Stimulated activated CD4-positive, alpha-beta T cell treated with anti-CD3 and anti-CD28 coated beads, Interleukin-2, amount 100 ng/mL, for 4 hours (primary cell): ENCODE results near the gene TRIM26.
A peak's percentile ranks its signal among the peaks of the same experiment; 100 is the strongest.
"Not testable (repeated sequence)": the region's sequence is repeated elsewhere in the genome, so short reads cannot be mapped to it uniquely, and the experiment has no call there.

ENCODE experiments used
- DNase-seq: peaks from one replicate; pipeline ENCODE4 v3.0.0-alpha.2; 2020; ENCODE audit warnings: low read depth

Gene TRIM26

DNA sequence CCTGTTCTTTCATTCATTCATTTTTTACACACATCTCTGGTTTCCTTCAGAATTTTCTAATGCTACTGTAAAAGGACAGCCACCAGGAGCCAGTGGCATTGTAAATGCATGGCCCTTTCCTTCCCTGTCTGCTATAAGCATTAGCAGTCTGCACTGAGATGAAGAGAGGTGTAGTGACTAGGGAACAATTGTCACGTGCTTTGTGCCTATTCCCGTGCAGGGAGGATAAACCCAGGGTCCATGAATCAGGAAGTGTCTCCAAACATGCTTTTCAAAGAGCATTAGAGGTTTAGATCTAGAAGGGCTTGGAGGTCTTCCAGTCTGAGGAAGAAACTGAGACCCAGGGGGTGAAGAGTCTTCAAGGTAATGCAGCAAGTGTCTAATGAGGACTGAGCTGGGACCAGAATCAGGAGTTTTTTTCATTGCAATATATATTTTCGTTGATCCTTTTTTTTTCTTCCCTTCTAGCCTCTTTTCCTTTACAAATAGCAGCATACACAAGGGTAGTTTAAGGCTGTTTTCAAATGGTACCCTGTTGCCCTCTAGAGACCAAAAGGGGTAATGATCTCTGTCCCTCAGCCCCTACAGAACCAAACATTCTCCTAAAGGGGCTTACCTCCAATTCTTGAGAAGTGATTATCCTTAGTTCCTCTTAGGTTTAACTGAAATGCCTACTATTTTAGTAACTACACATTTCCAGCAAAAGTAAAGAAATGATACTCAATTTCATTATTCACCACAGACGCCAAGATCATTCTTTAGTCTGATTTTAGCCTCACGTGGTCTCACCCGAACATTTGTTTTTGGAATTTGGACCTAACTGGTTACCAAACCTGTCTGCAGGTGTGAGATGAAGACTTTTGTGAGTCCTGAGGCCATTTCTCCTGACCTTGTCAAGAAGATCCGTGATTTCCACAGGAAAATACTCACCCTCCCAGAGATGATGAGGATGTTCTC, 43.3 kb downstream of the TRIM26 start:
- DNase-seq = no peak

DNA sequence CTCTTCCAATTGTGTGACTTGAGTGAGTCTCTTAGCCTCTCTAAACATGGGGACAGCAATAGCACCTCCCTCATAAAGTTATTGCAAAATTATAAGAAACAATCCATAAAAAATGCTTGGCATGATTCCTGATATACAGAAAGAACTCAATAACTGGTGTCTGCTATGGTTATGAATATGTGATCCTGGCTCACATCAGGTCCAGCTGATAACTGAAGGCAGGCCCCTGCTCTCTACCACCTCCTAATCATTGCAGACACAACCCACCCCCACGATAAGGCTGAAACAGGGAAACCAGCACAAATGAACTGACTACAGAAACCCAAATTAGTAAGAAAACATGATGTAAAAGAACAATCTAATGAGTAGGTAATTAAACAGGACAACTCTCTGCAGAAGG, 44.5 kb downstream of the TRIM26 start:
- no peak for DNase-seq

DNA sequence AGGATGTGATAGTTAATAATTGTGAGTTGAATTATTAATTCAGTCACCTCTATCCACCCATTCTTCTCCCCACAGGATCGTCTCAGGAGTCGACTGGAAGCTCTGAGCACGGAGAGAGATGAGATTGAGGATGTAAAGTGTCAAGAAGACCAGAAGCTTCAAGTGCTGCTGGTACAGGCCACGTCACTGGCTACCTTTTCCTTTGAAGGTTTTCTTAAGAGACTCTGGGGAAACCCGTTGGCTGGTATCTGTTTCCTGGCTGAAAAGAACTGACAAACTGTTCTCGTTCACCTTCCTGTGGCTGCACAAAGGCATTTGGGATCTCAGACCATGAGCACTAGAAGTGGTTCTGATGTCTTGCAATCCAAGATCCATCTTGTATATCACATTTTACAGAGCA, 46.1 kb downstream of the TRIM26 start:
- DNase-seq = no peak

DNA sequence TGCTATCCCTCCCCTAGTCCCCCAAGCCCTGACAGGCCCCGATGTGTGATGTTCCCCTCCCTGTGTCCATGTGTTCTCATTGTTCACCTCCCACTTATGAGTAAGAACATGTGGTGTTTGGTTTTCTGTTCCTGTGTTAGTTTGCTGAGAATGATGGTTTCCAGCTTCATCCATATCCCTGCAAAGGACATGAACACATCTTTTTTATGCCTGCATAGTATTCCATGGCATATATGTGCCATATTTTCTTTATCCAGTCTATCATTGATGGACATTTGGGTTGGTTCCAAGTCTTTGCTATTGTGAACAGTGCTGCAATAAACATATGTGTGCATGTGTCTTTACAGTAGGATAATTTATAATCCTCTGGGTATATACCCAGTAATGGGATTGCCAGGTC, 48.0 kb downstream of the TRIM26 start:
- DNase-seq = not testable (repeated sequence)

DNA sequence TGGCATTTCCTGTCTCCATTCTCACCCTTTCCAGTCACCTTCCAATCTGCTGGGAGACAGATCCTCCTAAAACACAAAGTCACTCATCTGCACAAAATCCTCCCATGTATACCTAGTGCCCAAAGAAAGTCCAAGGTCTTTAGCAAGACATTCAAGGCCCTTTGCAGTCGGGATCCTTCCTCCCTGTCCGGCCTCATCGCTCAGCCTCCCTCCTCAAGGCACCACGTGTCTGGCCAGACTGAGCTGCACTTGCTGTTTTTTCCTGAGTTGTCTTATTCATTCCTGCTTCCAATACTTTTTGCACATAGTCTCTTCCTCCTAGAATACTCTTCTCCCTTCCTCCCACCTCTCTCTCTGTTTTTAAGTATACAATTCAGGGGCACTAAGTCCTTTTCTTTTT, 48.5 kb downstream of the TRIM26 start:
- no peak for DNase-seq

DNA sequence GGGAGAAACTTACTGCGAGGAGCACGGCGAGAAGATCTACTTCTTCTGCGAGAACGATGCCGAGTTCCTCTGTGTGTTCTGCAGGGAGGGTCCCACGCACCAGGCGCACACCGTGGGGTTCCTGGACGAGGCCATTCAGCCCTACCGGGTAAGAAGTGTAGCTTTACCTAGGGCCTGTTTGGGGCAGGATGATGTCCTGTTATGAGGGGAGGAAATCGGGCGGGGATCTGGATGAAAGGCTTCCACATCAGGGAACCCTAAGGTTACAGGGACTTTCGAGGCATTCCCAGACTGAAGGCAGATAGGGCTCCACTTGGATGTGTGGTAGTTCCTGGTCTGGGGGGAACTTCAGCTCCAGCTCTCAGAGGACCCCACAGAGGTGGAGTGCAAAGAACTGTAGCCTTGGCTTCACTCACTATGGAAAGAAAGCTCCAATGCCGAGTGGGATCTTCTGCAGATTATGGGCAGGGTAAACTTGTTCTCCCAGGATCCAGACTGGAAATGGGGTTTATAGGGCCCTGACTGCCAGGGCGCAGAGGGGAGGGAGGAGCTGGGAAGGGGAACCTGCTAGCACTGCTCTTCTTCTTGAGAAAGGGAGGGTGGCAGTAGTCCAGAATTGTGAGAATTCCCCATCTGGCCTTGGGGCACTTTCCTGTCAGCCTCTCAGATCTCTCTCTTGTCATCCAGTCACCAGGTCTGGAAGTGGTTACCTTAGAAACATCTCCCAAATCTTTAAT, 49.1 kb downstream of the TRIM26 start:
- DNase-seq = no peak

DNA sequence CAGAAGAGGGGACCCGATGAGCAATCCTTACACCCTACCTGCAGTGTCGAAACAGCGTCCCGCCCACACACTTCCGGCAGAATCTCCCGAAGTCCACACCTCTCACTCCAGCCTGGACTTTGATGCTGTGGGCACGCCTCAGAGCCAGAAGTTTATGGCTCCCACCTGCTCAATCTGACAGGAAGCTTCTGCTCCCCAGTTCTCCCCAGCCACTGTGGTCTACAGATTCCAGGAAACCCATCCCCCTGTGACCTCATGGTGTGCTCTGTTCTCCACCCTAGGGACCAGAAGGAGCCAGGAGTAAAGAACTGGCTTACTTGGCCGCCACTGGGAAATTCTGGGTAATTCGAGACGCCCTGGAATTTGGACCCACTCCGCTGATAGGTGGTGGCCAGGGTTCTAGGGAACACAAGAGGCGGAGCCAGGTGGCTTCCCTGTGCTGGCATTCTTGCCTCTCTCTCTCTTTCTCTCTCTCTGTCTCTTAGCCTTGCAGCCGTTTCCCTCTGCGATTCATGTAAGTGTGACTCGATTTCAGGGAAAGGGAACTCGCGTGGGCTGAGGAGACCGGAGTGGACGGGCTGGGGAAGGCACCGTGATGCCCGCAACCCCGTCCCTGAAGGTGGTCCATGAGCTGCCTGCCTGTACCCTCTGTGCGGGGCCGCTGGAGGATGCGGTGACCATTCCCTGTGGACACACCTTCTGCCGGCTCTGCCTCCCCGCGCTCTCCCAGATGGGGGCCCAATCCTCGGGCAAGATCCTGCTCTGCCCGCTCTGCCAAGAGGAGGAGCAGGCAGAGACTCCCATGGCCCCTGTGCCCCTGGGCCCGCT, 49.9 kb downstream of the TRIM26 start, which contains the start of gene TRIM15:
TRIM15 (plus strand) TSS at position 457 of the 828 bp plus-strand sequence; CDS start at position 596, 139 bp downstream.
- peak; percentile 10 for DNase-seq

DNA sequence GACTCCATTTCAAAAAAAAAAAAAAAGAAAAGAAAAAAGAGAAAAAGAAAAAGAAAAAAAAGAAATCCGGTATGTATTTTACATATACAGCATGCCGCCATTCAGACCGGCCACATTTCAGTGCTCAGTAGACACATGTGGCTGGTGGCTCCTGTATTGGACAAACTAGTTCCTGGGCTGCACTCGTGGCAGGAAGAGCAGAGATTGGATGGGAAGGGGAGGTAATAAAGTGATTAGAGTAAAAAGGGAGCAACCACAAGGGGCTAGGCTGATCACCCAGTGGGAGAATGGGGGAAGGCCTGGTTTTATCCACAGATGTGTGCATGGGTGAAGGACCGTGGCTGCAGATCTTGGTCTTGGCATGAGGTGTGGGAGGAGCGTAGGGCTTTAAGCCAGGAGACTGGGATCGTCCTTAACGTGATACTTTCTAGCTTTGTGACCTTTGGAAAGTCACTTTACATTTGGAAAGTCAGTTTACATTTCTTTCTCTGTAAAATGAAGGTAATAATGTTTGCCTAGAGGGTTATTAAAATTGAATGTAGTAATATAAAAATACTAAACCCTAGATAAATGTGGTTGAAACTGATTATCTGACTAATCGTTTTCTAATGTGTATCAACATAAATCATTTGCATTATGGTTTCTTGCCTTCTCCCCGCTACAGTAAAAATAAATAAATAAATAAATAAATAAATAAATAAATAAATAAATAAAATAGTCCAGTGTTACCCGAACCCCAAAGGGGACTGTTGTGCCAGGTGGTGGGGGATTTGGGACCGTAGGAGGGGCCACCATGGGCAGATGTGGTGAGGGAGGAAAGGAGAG, 50.7 kb downstream of the TRIM26 start:
- no peak for DNase-seq

DNA sequence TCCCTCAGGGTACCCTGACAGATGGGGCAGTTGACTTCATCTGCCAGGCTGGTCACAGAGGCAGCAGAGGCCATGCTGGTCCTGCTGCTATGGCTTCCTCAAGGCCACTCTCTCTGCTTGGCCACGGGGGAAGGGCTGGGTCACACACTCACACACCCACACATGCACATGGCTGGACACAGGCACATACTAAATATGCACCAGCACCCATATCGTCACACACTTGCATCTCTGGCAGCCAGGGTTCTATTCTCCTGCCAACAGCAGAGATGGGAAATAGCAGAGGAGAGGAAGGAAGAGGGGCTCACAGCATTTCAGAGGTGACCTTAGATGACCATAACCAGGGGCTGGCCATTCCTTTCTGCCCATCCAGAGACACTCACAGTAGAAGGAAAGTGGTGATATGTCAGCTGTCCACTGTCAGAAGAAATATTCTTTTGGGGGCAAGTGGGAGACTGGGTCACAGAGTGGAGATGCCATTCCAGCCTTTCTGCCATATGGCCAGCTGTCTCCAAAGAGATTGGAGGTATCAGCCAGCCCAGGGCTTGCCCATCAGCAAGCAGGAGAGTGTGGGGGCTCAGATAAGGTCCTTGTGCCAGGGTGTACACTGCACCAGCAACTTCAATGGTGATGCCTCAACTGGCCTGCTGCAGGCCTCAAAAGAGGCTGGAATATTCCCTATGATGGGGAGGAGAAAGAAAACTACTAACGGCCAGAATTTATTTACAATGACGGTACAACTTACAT, 52.2 kb downstream of the TRIM26 start, which contains the start of gene TRIM10:
TRIM10 (minus strand) TSS at position 427 of the 747 bp plus-strand sequence; CDS start at position 74, 353 bp downstream.
- DNase-seq = no peak

DNA sequence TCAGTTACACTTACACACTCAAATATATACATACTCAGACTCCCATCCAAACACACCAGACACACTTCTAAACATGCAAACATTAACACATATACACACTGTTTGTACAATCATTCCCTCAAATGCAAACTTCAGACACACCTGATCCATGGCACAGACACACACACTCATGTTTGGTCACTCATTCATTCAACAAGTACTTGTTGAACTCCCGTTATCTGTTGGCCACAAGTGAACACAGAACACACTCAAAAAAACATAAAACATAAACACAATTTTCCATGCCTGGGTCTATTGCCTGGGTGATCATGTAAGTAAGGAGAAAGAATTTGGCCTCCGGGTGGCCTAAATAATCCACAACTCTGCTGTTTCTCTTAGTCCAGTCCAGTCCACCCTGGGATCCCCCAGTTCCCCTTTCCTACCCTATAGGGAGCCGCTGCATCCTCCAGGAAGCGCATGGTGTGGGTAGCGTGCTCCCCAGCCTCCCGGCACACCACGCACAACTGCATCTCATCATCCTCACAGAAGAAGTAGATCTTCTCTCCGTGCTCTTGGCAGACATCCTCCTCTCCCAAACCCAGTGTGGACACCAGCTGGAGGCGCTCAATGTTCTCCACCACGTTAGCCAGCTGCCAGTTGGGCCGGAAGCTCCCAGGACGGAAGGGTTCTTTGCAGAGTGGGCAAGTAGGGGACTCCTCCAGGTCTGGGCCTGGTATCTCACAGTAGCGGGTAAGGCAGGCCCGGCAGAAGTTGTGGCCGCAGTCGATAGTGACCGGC, 53.0 kb downstream of the TRIM26 start:
- no peak for DNase-seq

DNA sequence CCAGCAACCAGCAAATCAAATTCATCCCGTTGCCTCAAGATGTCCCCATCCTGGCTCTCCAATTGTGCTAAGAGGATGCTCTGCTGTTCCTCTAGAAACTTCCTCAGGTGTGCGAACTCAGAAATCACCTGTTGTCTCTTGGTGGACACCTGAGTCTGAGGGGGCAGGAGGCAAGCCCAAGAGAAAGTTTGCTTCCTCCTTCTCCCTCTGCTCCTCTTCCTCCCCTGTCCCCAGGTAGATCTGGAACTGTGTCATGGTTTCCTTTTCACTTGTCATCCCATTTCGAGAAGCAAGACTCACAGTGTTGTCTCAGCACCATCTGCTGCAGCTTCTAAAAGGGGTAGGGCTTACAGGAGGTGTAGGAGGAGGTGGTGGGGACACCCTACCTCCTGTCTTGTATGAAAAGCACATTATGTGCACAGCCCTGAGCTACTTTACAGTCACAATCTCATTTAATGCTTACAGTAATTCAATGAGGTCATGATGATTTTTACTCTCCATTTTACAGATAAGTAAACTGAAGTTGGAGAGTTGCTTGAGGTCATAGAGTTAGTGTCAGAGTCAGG, 54.6 kb downstream of the TRIM26 start:
- no peak for DNase-seq

DNA sequence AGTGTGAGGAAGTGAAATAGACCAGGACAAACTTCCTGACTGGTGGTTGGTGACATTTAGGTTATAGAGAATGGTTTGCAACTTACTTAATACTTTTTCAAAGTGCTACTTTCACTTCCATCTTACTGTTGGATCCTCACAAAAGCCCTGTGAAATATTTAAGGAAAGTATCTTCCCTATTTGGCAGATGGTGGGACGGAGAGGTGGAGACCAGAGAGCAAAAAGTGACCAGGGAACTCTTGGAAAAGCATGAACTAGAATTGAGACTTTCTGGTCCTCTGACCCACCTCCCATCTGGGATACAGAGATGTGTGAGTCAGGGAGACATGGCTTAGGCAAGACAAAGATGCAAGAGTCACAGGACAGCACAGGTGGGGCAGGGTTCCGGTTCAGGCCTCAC, 55.2 kb downstream of the TRIM26 start:
- no peak for DNase-seq

DNA sequence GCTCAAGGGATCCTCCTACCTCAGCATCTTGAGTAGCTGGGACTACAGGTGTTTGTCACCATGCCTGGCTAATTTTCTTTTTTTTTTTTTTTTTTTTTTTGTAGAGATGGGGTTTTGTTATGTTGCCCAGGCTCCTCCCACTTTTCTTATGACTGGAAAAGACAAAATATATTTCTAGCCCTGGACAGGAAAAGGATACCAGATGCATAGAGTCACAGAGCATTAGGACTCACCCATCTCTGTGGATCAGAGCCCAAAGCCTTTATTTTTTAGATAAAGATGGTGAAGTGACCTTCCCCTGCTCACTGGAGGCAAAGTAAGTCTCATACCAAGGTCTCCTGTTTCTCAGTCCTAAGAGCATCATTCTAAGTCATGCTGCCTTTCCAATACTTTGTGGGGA, 55.6 kb downstream of the TRIM26 start:
- DNase-seq = no peak

DNA sequence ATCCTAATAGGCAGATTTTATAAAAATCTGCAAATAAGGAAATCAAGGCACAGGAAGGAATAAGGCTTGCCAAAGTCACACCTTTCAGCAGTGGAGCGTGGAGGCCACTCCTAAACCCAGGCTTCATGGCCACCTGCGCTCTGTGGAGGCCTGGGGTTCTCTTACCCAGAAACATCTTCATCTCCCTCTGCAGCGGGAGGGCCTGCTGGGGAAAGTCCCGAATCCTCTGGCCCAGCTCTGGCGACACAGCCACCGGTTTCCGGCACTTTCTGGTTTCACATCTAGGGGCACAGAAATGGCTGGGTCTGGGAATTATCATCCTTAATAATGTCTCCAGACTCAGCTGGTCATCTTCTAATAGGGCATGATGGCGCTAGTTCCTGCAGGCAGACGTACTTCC, 56.4 kb downstream of the TRIM26 start:
- DNase-seq = no peak

DNA sequence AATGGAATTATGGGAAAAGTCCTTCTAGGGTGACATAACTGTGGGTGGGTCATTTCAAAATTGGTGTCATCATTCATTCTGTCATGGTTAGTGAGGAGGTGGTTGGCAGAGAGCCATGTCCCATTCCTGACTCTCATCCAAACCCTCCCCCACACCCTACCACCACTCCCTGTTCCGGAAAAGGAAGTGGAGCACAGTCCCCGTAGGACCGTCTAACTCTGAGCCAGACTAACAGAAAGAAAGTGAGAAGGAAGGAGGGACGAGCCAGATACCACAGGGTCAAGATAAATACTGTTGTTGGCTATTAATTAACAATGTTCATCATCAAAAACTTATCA, 57.0 kb downstream of the TRIM26 start:
- no peak for DNase-seq

DNA sequence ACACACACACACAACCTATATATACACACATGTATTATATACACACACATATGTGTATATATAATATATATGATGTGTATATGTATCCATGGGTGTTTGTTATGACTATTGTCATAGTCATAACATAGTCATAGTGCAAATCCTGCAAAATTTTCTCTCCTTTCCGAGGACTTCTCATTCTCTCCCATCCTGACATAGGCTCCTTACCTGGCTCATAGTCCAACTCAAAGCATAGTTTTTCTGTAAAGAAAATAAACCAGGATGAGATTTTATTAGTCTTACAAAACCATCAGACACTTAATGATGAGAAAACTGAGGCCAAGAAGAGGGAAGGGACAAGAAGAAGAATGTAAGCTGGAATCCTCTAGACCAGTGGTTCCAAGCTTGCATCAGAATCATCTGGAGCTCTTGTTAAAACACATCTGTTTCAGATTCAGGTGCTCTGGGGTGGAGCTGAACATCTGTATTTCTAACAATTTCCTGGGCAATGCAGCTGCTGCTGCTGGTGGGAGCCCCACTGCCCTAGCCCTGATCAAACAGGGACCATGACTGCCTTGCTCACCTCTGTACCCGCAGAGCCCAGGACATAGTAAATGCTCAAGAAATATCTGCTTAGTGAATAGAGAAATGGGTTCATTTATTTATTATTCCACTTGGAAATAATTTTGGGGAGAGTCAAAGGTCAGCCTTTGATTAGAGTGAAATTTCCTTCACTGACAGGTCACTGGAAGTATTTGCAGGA, 57.5 kb downstream of the TRIM26 start:
- DNase-seq = no peak

DNA sequence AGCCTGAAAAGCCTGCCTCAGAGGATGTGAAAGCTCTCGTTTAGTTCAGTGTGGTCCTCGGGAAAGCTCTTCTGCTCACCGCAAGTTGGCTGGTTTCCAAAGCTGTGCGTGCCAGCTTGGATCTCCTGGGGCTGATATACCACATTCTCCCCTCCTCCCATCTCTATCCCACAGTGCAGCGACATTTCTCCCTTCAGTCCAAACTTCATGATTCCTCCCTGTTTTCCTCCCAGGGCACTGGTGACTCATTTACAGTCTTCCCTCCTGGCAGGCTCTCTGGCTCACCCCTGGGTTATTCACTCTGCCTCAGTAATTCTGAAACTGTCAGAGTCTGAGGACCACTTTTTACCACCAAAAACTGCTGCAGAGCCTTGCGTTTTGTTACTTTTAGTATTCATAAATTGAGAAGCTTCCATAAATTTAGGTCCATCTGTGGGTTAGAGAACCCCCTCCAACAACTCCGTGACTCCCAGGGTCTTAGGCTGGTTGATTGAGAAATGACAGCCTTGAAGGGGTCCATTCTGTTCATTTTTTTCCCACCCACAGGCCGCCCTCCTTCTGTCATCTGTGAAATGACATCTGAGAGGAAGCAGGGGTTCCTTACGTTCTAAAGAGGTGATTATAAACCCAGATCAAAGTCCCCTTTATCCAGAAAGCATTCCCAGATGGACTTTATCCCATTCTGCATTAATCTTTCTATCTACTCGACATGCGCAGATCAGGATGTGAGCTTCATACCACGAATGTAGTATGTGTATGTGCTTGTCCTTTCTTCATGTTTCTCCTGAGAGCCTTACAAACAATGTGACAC, 58.3 kb downstream of the TRIM26 start:
- no peak for DNase-seq

DNA sequence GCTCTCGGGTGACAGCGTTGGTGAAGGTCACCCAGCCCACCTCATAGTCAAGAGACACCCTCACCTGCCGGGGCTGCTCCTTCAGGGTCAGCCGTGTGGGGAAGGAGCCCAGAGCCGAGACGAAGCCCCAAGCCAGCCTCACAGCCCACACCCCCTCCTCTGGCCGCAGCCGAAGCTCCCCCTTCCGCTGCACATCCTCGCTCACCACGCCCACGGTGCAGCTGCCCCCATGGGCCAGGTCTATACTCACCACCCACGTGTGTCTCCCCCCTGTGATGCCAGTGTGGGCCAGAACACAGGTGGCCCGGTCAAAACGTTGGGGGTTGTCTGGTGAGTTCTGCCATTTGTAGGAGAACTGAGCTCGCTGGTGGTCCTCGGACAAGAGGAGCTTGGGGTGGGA, 59.1 kb downstream of the TRIM26 start:
- no peak for DNase-seq
